PFSK-1 (cell line): ENCODE results near the gene CKAP5.

Experiments
- FOXP2 ChIP-seq: optimal IDR thresholded peaks from 2 replicates; pipeline ENCODE3; 2011; ENCODE audit warnings: borderline replicate concordance, control low read depth, inconsistent platforms; ENCODE audit not compliant: insufficient read depth; ENCODE audit errors: extremely low read length, extremely low read depth
- POLR2AphosphoS5 ChIP-seq: IDR thresholded peaks from 2 replicates; pipeline ENCODE4 v1.6.1; 2012; ENCODE audit warnings: low read depth, mild to moderate bottlenecking, control low read depth, low read length, moderate library complexity
- SIN3A ChIP-seq: IDR thresholded peaks from 2 replicates; pipeline ENCODE4 v1.6.1; 2012; ENCODE audit warnings: mild to moderate bottlenecking, low read length, moderate library complexity, borderline replicate concordance; ENCODE audit not compliant: insufficient read depth
- TAF1 ChIP-seq: IDR thresholded peaks from 2 replicates; pipeline ENCODE4 v1.6.1; 2012; ENCODE audit warnings: low read length, control low read depth, borderline replicate concordance; ENCODE audit not compliant: insufficient read depth
- TF ChIP-seq, protein P1 (sequence below), 2 experiments: IDR thresholded peaks; 2 replicates each; pipeline versions ENCODE4 v1.6.1 to v1.8.0; 2011 to 2012; ENCODE audit warnings: low read depth in 2 of 2, low read length in 2 of 2, control low read depth in 1 of 2, inconsistent platforms in 1 of 2, mild to moderate bottlenecking in 1 of 2, moderate library complexity in 1 of 2; ENCODE audit not compliant: insufficient read depth in 1 of 2

CKAP5 gene

DNA sequence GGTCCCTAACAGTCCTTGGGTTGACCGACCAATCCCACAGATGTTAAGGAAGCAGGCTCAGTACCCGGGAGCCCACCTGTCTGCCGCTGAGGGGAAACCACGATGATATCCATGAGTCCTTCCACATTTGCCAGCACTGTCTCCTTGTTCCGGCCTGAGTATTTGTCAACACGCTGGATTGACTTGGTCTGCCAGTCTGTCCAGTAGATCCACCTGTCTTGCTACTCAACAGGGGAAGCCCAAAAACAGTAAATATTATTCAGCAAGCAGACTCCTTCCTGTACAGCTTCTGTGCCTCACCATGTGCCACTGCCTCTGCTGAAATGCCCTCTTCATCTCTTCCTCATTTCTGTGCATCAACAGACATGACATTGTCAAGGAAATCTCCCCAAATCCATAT, 22.8 kb upstream of the CKAP5 start:
- TF ChIP-seq TAF1 (no peak), FOXP2 (no peak), POLR2AphosphoS5 (no peak), SIN3A (no peak)
- TF ChIP-seq, protein P1, sequence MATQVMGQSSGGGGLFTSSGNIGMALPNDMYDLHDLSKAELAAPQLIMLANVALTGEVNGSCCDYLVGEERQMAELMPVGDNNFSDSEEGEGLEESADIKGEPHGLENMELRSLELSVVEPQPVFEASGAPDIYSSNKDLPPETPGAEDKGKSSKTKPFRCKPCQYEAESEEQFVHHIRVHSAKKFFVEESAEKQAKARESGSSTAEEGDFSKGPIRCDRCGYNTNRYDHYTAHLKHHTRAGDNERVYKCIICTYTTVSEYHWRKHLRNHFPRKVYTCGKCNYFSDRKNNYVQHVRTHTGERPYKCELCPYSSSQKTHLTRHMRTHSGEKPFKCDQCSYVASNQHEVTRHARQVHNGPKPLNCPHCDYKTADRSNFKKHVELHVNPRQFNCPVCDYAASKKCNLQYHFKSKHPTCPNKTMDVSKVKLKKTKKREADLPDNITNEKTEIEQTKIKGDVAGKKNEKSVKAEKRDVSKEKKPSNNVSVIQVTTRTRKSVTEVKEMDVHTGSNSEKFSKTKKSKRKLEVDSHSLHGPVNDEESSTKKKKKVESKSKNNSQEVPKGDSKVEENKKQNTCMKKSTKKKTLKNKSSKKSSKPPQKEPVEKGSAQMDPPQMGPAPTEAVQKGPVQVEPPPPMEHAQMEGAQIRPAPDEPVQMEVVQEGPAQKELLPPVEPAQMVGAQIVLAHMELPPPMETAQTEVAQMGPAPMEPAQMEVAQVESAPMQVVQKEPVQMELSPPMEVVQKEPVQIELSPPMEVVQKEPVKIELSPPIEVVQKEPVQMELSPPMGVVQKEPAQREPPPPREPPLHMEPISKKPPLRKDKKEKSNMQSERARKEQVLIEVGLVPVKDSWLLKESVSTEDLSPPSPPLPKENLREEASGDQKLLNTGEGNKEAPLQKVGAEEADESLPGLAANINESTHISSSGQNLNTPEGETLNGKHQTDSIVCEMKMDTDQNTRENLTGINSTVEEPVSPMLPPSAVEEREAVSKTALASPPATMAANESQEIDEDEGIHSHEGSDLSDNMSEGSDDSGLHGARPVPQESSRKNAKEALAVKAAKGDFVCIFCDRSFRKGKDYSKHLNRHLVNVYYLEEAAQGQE (IDR thresholded peaks at IDR 0.05; ENCODE audit: insufficient read depth in 1 of 2, low read depth in 2 of 2, low read length in 2 of 2) = no peak

DNA sequence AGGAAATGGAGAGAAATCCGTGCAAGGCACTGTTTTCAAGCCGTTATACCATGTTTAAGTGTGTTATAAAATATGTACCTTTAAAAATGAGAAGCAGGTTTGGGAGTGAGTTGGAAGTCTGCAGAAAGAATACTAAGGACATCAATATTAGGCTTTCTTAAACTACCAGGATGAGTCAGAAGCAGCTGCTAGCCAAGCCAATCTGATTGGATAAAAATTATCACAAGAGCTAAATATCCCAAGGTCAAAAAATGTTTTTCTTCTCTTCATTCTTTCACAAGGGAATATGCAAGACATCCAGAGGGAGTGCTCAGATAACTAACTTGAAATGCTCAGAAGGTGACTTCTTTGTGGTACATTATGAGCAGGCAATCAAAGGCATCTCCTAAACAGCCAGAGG, 19.3 kb upstream of the CKAP5 start:
- TF ChIP-seq, protein P1 (IDR thresholded peaks at IDR 0.05; ENCODE audit: insufficient read depth in 1 of 2, low read depth in 2 of 2, low read length in 2 of 2) = no peak
- TF ChIP-seq TAF1 (no peak), FOXP2 (no peak), SIN3A (no peak), POLR2AphosphoS5 (no peak)

DNA sequence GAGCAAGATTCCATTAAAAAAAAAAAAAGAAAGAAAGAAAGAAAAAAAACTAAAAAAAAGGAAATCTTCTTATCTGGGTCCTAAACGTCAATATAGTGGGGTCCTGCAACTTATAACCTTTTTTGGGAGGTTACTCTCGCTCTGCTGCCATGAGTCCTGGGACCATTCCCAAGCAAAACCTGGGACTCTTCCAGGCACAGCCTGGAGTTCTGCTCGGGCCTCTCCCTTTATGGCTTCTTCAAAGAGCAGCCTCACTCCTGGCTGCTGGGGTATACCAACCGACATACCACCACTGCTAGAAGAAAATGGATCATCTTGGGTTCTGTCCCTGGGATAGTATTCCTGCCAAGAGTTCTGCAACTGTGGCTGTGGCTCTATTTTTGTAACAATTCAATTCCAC, 14.1 kb upstream of the CKAP5 start:
- TF ChIP-seq POLR2AphosphoS5 (no peak), FOXP2 (no peak), TAF1 (no peak), SIN3A (no peak)
- TF ChIP-seq, protein P1 (IDR thresholded peaks at IDR 0.05; ENCODE audit: insufficient read depth in 1 of 2, low read depth in 2 of 2, low read length in 2 of 2) = no peak

DNA sequence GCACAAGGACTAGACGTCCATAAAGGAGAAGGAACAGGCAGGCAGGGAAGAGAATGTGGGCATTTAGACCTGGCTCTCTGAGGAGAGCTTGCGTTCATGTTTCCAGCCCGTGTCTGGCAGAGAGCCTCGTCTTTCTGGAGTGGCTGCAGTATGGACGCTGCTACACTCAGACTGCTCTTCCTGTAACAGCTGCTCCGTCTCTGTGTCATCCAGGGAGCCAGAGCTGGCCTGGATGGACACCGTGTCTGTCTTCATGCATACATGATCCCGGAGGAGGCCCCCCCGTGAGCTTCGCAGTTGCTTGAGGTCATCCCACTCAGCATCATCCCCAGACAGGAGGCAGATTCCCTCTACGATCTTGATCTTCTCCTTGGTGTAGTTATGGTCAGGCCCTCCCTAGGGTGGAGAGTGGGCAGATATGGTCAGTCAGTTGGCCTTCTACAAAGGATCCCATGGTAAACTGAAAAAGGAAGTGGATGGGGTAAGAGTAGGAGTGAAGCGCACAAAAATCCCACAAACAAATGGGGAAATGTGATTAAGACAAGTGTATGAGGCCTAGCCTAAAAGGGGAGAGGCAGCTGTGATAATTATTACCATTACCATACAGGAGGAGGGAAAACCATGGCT, 13.0 kb upstream of the CKAP5 start:
- TF ChIP-seq, protein P1 (IDR thresholded peaks at IDR 0.05; ENCODE audit: insufficient read depth in 1 of 2, low read depth in 2 of 2, low read length in 2 of 2) = no peak
- no peak for TF ChIP-seq FOXP2
- no peak for TF ChIP-seq POLR2AphosphoS5
- TF ChIP-seq SIN3A = no peak

DNA sequence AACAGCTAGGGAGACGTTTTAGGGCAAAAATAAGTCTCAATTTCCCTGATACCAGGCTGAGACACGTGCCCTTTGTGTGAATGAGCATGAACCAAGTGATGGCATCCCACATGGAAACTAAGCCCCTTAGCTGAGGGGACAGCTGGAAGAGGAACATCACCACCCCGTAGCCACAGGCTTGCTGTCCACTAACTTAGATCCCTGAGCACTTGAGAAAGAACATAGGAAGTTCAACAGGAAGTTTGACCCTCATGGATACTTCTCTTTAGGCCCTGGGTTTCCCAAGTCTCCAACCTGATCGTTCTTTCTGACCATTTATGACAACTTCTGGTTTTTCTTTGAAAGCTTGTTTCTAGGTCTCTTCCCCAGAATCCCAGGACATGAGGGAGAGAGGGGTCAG, 11.6 kb upstream of the CKAP5 start:
- TF ChIP-seq, protein P1 (IDR thresholded peaks at IDR 0.05; ENCODE audit: insufficient read depth in 1 of 2, low read depth in 2 of 2, low read length in 2 of 2) = no peak
- TF ChIP-seq FOXP2 = no peak
- no peak for TF ChIP-seq POLR2AphosphoS5
- TF ChIP-seq TAF1 = no peak
- no peak for TF ChIP-seq SIN3A
